RWPE2 (cell line): ENCODE measurements around the gene VTI1A.

Source experiments
- ATAC-seq: fragments of 200-7000 bp; cut with Tn5 transposase; 3 replicates; pipeline ENCODE4 v1.9.1; 2021; ENCODE audit warnings: low read depth
- DNase-seq: peaks from one replicate; pipeline ENCODE4 v3.0.0-alpha.2; 2020; ENCODE audit warnings: low spot score
- H3K27ac ChIP-seq: fragments of 450-650 bp; 2 replicates; pipeline ENCODE4 v1.5.1; 2017; ENCODE audit warnings: mild to moderate bottlenecking; ENCODE audit not compliant: poor library complexity, severe bottlenecking
- H3K27me3 ChIP-seq: fragments of 250-450 bp; sonication (Bioruptor Pico); 2 replicates; pipeline ENCODE4 v1.5.1; 2021; ENCODE audit warnings: mild to moderate bottlenecking, moderate library complexity; ENCODE audit not compliant: insufficient read depth, poor library complexity, severe bottlenecking
- H3K36me3 ChIP-seq: fragments of 250-450 bp; sonication (Bioruptor Pico); 2 replicates; pipeline ENCODE4 v1.5.1; 2020; ENCODE audit warnings: low read depth, mild to moderate bottlenecking, moderate library complexity
- H3K4me1 ChIP-seq: fragments of 250-450 bp; sonication (Bioruptor Pico); 2 replicates; pipeline ENCODE4 v1.5.1; 2021; ENCODE audit warnings: mild to moderate bottlenecking, moderate library complexity; ENCODE audit not compliant: insufficient read depth, poor library complexity, severe bottlenecking
- H3K4me3 ChIP-seq: fragments of 250-450 bp; sonication (Bioruptor Pico); 2 replicates; pipeline ENCODE4 v1.5.1; 2021; ENCODE audit warnings: mild to moderate bottlenecking, moderate library complexity; ENCODE audit not compliant: severe bottlenecking
- H3K9me3 ChIP-seq: fragments of 250-450 bp; sonication (Bioruptor Pico); 2 replicates; pipeline ENCODE4 v1.5.1; 2021; ENCODE audit warnings: mild to moderate bottlenecking, moderate library complexity; ENCODE audit not compliant: severe bottlenecking
- TF ChIP-seq, protein P1 (sequence below): fragments of 450-650 bp; IDR thresholded peaks from one replicate; pipeline ENCODE4 v1.5.1; 2017; ENCODE audit warnings: mild to moderate bottlenecking, moderate library complexity; ENCODE audit not compliant: poor library complexity, severe bottlenecking

VTI1A gene

DNA sequence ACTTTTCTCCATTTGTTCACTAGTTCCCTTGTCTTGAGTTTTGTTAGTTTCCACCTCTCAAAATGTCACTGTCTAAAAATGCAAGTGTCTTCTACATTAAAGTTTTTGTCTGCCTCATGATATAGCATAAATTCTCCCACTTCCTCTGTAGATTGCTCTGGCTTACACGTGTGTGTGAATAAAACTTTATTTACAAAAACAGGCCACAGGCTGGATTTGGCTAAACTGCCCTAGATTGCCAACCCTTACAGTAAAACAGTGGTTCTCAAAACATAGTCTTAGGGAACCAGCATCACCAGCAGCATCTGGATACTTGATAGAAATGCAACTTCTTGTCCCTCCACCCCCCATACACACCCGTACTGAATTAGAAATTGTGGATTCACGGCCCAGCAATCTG is 207.8 kb downstream of the VTI1A start:
- Histone ChIP-seq H3K36me3 (no peaks in the 10 kb centered on the region), H3K27me3 (no peaks in the 10 kb centered on the region), H3K4me3 (no peak overlapping the region), H3K4me1 (peaks cover 34% of the 10 kb centered on the region), H3K27ac (no peak overlapping the region), H3K9me3 (no peaks in the 10 kb centered on the region)
- TF ChIP-seq, protein P1, sequence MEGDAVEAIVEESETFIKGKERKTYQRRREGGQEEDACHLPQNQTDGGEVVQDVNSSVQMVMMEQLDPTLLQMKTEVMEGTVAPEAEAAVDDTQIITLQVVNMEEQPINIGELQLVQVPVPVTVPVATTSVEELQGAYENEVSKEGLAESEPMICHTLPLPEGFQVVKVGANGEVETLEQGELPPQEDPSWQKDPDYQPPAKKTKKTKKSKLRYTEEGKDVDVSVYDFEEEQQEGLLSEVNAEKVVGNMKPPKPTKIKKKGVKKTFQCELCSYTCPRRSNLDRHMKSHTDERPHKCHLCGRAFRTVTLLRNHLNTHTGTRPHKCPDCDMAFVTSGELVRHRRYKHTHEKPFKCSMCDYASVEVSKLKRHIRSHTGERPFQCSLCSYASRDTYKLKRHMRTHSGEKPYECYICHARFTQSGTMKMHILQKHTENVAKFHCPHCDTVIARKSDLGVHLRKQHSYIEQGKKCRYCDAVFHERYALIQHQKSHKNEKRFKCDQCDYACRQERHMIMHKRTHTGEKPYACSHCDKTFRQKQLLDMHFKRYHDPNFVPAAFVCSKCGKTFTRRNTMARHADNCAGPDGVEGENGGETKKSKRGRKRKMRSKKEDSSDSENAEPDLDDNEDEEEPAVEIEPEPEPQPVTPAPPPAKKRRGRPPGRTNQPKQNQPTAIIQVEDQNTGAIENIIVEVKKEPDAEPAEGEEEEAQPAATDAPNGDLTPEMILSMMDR, result no peak
- no peak for DNase-seq
- no peak for ATAC-seq

DNA sequence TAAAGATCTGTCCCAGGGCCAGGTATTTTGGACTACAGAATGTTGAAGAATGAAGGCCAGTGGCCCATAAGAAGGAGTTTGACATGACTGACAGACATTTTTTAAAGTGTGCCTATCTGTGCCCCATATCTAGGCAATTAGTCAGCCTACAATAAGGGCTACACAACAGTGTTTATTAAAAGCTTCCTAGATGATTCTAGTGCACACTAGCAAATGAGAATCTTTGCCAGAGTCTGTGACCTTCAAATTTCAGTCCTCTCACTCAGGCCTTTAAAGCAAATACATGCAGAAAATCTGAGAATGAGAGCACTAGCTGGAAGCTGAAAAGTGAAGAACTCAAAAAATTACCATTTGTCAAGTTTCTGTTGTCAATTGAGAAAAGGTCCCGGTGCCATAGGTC is 208.7 kb downstream of the VTI1A start:
- H3K9me3 ChIP-seq, result no peaks in the 10 kb centered on the region
- peaks cover 29% of the 10 kb centered on the region for H3K4me1 ChIP-seq
- DNase-seq, result no peak
- H3K27me3 ChIP-seq, result no peaks in the 10 kb centered on the region
- no peak overlapping the region for H3K4me3 ChIP-seq
- no peak overlapping the region for H3K27ac ChIP-seq
- H3K36me3 ChIP-seq, result no peaks in the 10 kb centered on the region
- no peak for ATAC-seq
- TF ChIP-seq, protein P1, result no peak

DNA sequence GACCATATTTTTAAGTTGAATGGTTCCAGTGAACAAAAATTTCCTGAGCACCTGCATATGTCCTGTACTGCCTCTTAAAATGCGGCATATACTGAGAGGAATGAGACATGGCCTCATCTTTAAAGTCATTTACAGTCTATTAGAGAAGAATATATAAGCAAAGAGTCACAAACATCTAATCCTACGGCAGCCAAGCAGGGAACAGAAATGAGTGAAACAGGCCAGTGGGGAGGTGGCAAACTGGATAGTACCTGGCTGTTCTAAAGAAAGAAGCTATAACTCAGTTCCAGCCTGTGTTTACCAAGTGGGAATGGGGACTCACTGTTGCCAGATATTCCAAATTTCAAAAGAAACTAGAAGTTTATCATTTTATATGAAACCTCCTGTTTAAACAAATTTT is 211.4 kb downstream of the VTI1A start:
- H3K27ac ChIP-seq, result peak overlapping the region; percentile 58
- no peaks in the 10 kb centered on the region for H3K36me3 ChIP-seq
- no peaks in the 10 kb centered on the region for H3K27me3 ChIP-seq
- H3K4me3 ChIP-seq, result no peak overlapping the region
- peaks cover 30% of the 10 kb centered on the region for H3K4me1 ChIP-seq
- TF ChIP-seq, protein P1, result no peak
- peak; percentile 26; the same call in 1 of the 3 replicates for ATAC-seq
- no peak for DNase-seq
- no peaks in the 10 kb centered on the region for H3K9me3 ChIP-seq

DNA sequence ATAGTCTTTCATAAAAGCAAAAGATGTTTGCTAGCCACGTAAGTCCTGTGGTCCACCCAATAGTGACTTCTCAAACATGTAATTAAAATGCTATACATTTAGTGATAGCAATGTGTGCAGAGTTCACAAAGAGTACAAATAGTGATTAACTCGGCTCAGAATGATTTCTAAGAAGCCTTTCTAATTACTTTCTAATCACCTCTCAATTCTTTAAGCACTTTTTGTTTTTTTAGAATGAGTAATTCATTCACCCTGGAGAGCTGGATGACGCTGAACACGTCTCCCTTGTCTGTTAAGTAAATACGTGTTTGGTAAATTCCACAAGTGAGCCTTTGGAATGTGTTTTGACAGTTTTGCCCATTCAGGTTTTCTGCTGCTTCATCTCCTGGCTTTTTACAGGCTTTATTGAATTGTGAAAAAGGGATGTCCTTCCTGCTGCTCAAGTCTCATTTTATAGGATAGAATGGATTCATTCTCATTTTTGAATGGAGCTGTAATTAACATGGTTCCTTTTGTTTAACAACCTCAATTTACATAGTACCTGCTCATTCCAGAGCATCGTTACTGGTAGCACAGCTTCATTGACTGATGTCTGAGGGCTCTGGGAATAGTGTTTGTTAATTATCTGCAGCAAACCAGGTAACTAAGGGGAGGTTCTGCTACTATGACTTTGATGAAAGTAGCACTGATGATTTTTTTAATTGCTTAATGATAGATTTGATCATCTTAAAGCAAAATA is 212.1 kb downstream of the VTI1A start:
- Histone ChIP-seq H3K27me3 (no peaks in the 10 kb centered on the region), H3K9me3 (no peaks in the 10 kb centered on the region), H3K4me3 (no peak overlapping the region), H3K4me1 (peaks cover 34% of the 10 kb centered on the region), H3K36me3 (no peaks in the 10 kb centered on the region), H3K27ac (peak overlapping the region; percentile 58)
- DNase-seq (no peak), ATAC-seq (peak; percentile 72)
- TF ChIP-seq, protein P1, result no peak
